ENCODE data around the gene SMG5.

The SMG5 gene

GRCh38 chr1:156203331-156203730 is 79.3 kb downstream of the SMG5 start:
- no peak for TF ChIP-seq ZBTB7A (IDR thresholded peaks at IDR 0.05; ENCODE audit: low read depth)
- no peak for TF ChIP-seq TAF1 (IDR thresholded peaks at IDR 0.05; ENCODE audit: low read depth)
- TF ChIP-seq CEBPB (IDR thresholded peaks at IDR 0.05), result no peak
- no peak for TF ChIP-seq EP300 (IDR thresholded peaks at IDR 0.05; ENCODE audit: borderline replicate concordance)

- TF ChIP-seq REST (IDR thresholded peaks at IDR 0.05; ENCODE audit: low read depth) (no peak), TAF1 (IDR thresholded peaks at IDR 0.05; ENCODE audit: low read depth) (no peak), MAX (IDR thresholded peaks at IDR 0.05) (no peak), USF1 (IDR thresholded peaks at IDR 0.05) (no peak), CREB1 (IDR thresholded peaks at IDR 0.05; ENCODE audit: low read depth) (no peak), TEAD4 (IDR thresholded peaks at IDR 0.05) (no peak), RAD21 (IDR thresholded peaks at IDR 0.05; ENCODE audit: low read depth) (no peak), YY1 (IDR thresholded peaks at IDR 0.05; ENCODE audit: low read depth) (no peak), EP300 (IDR thresholded peaks at IDR 0.05; ENCODE audit: borderline replicate concordance) (no peak), ZBTB7A (IDR thresholded peaks at IDR 0.05; ENCODE audit: low read depth) (no peak), EGR1 (IDR thresholded peaks at IDR 0.05) (no peak), CEBPB (IDR thresholded peaks at IDR 0.05) (no peak), FOXM1 (IDR thresholded peaks at IDR 0.05; ENCODE audit: borderline replicate concordance, low read depth) (no peak)
These were observed 82.6 kb downstream of the SMG5 start for GRCh38 chr1:156200044-156200443.

All from Ishikawa (cell line).